Measurements from ENCODE around the gene TMEM116.
"Not testable (repeated sequence)": the region's sequence is repeated elsewhere in the genome, so short reads cannot be mapped to it uniquely, and the experiment has no call there.

The TMEM116 gene

GRCh38 chr12:111975161-111975931 lies 37.6 kb downstream of the TMEM116 start:
- no peak for DNase-seq

GRCh38 chr12:111971800-111972199 lies 41.2 kb downstream of the TMEM116 start:
- no peak for DNase-seq

GRCh38 chr12:111964935-111965334 lies 48.0 kb downstream of the TMEM116 start:
- peak in 1 of 3 experiments; percentile 28 for DNase-seq

GRCh38 chr12:111959518-111959917 lies 53.4 kb downstream of the TMEM116 start:
- DNase-seq, result not testable (repeated sequence)

GRCh38 chr12:111957224-111957623 lies 55.7 kb downstream of the TMEM116 start:
- DNase-seq, result not testable (repeated sequence)

GRCh38 chr12:111954969-111955368 lies 58.0 kb downstream of the TMEM116 start:
- DNase-seq, result no peak

- no peak for DNase-seq
These were observed 59.5 kb downstream of the TMEM116 start for GRCh38 chr12:111953455-111953854.

- DNase-seq, result not testable (repeated sequence)
These were observed 60.7 kb downstream of the TMEM116 start for GRCh38 chr12:111952084-111952787.

- not testable (repeated sequence) for DNase-seq
These were observed 61.8 kb downstream of the TMEM116 start for GRCh38 chr12:111950961-111951676.

GRCh38 chr12:111943929-111944328 lies 69.0 kb downstream of the TMEM116 start:
- DNase-seq, result no peak

GRCh38 chr12:111942557-111942956 lies 70.4 kb downstream of the TMEM116 start:
- peak in 1 of 3 experiments; percentile 5 for DNase-seq

GRCh38 chr12:111937429-111937828 lies 75.5 kb downstream of the TMEM116 start:
- DNase-seq, result no peak

GRCh38 chr12:111936869-111937268 lies 76.1 kb downstream of the TMEM116 start:
- no peak for DNase-seq

GRCh38 chr12:111932241-111932640 lies 80.7 kb downstream of the TMEM116 start:
- DNase-seq, result no peak

- no peak for DNase-seq
These were observed 85.6 kb downstream of the TMEM116 start for GRCh38 chr12:111927346-111927745.

- no peak for DNase-seq
These were observed 86.3 kb downstream of the TMEM116 start for GRCh38 chr12:111926631-111927030.

- DNase-seq, result no peak
These were observed 87.8 kb downstream of the TMEM116 start for GRCh38 chr12:111925171-111925570.

GRCh38 chr12:111907740-111908139 lies 105.2 kb downstream of the TMEM116 start:
- DNase-seq, result no peak

- DNase-seq, result no peak
These were observed 107.5 kb downstream of the TMEM116 start for GRCh38 chr12:111905502-111905901.

- DNase-seq, result no peak
These were observed 108.5 kb downstream of the TMEM116 start for GRCh38 chr12:111904446-111904975.

- DNase-seq, result no peak
These were observed 111.8 kb downstream of the TMEM116 start for GRCh38 chr12:111901182-111901581.

GRCh38 chr12:111894556-111894955 lies 118.4 kb downstream of the TMEM116 start:
- DNase-seq, result no peak

- no peak for DNase-seq
These were observed 119.7 kb downstream of the TMEM116 start for GRCh38 chr12:111893287-111893686.
